Measurements from ENCODE around the gene EXD3.

- no peak for TF ChIP-seq SMC3 (IDR thresholded peaks at IDR 0.05; ENCODE audit: low read depth, low read length)
- no peak for TF ChIP-seq CTCF (conservative IDR thresholded peaks at IDR 0.05; ENCODE audit: low read depth, low read length)
- TF ChIP-seq RFX5 (IDR thresholded peaks at IDR 0.05; ENCODE audit: low read depth, low read length) = no peak
- TF ChIP-seq RAD21 (IDR thresholded peaks at IDR 0.05; ENCODE audit: low read length) = no peak
- no peak for TF ChIP-seq POLR2A (IDR thresholded peaks at IDR 0.05; ENCODE audit: low read depth, low read length)
- TF ChIP-seq MXI1 (IDR thresholded peaks at IDR 0.05; ENCODE audit: borderline replicate concordance, low read depth, low read length) = no peak
- no peak for TF ChIP-seq MAZ (IDR thresholded peaks at IDR 0.05; ENCODE audit: borderline replicate concordance, low read depth, low read length)
- no peak for TF ChIP-seq USF2 (IDR thresholded peaks at IDR 0.05; ENCODE audit: low read depth, low read length)
- no peak for TF ChIP-seq CEBPB (IDR thresholded peaks at IDR 0.05; ENCODE audit: low read depth, low read length)
Measured at GRCh38 chr9:137415451-137415850, 7.5 kb downstream of the EXD3 start.

All from IMR-90 (cell line).